ENCODE measurements around the gene PLA2G4A. TPM values are rescaled to one million over a fixed set of nuclear protein-coding genes. Genes with fewer than 3 reads are reported as not detected.

PLA2G4A gene
- total and polyA plus RNA-seq, 2 experiments from 2014 or later = 1.1 to 3.8 TPM

- H2AFZ ChIP-seq = no peak overlapping the region
- peaks cover 6% of the 10 kb centered on the region; the same call in 1 of the 2 replicates for H3K4me1 ChIP-seq (ENCODE audit: insufficient read depth)
- no peak overlapping the region for H3K4me2 ChIP-seq
- no peaks in the 10 kb centered on the region for H3F3A ChIP-seq (replicated peaks; ENCODE audit: low read depth)
- H3K27ac ChIP-seq (ENCODE audit: low read depth) = no peak overlapping the region
- no peaks in the 10 kb centered on the region for H3K9me2 ChIP-seq (ENCODE audit: insufficient read depth)
- no peaks in the 10 kb centered on the region for H3K27me3 Mint-ChIP-seq (ENCODE audit: insufficient read depth, low read depth, poor library complexity)
- H3K27ac Mint-ChIP-seq = no peak overlapping the region
- no peaks in the 10 kb centered on the region for H4K20me1 ChIP-seq (replicated peaks; ENCODE audit: insufficient read depth)
- DNase-seq (ENCODE audit: low spot score) = peak; percentile 20
- H3K36me3 Mint-ChIP-seq (ENCODE audit: low read depth) = no peaks in the 10 kb centered on the region
- H3K79me2 ChIP-seq (replicated peaks; ENCODE audit: insufficient read depth) = no peaks in the 10 kb centered on the region
- ATAC-seq = no peak
- no peaks in the 10 kb centered on the region for H3K36me3 ChIP-seq (ENCODE audit: insufficient read depth)
- no peak overlapping the region for H3K4me3 Mint-ChIP-seq
- TF ChIP-seq NANOG (IDR thresholded peaks at IDR 0.05; ENCODE audit: borderline replicate concordance) (no peak), CTCF (conservative IDR thresholded peaks at IDR 0.05; ENCODE audit: low read depth in 2 of 2) (peak in 1 of 2 experiments; percentile 51; a peak in 2 of 4 replicates)
- no peak overlapping the region for H3K4me3 ChIP-seq
- H3K27me3 ChIP-seq (ENCODE audit: insufficient read depth) = no peaks in the 10 kb centered on the region
- H3K4me1 Mint-ChIP-seq = peaks cover 12% of the 10 kb centered on the region
- H3K9me3 Mint-ChIP-seq = no peaks in the 10 kb centered on the region
Observed at GRCh38 chr1:186987769-186988168, 159.0 kb downstream of the PLA2G4A start.

- Histone ChIP-seq H3K36me3 (ENCODE audit: insufficient read depth) (no peaks in the 10 kb centered on the region), H3K9me2 (ENCODE audit: insufficient read depth) (no peaks in the 10 kb centered on the region), H3K79me2 (replicated peaks; ENCODE audit: insufficient read depth) (no peaks in the 10 kb centered on the region), H3K4me1 (ENCODE audit: insufficient read depth) (0 out of 2 replicates have a peak, but pooled peaks cover under 1% of the 10 kb centered on the region), H2AFZ (no peak overlapping the region), H3K4me2 (no peak overlapping the region), H4K20me1 (replicated peaks; ENCODE audit: insufficient read depth) (no peaks in the 10 kb centered on the region), H3K4me3 (no peak overlapping the region), H3K27ac (ENCODE audit: low read depth) (no peak overlapping the region), H3F3A (replicated peaks; ENCODE audit: low read depth) (no peaks in the 10 kb centered on the region), H3K27me3 (ENCODE audit: insufficient read depth) (no peaks in the 10 kb centered on the region)
- H3K36me3 Mint-ChIP-seq (ENCODE audit: low read depth) = no peaks in the 10 kb centered on the region
- H3K4me1 Mint-ChIP-seq = no peaks in the 10 kb centered on the region
- no peak for ATAC-seq
- no peaks in the 10 kb centered on the region for H3K27me3 Mint-ChIP-seq (ENCODE audit: insufficient read depth, low read depth, poor library complexity)
- no peak overlapping the region for H3K4me3 Mint-ChIP-seq
- H3K9me3 Mint-ChIP-seq = no peaks in the 10 kb centered on the region
- DNase-seq (ENCODE audit: low spot score) = no peak
- H3K27ac Mint-ChIP-seq = no peak overlapping the region
- TF ChIP-seq EZH2phosphoT487 (IDR thresholded peaks at IDR 0.05; ENCODE audit: unreplicated experiment) (no peak), EZH2 (IDR thresholded peaks at IDR 0.05; ENCODE audit: low read depth, unreplicated experiment) (no peak), ZNF114 (CRISPR knock-in tag; IDR thresholded peaks at IDR 0.05) (no peak), STAT1 (IDR thresholded peaks at IDR 0.05; ENCODE audit: unreplicated experiment) (no peak), NANOG (IDR thresholded peaks at IDR 0.05; ENCODE audit: borderline replicate concordance) (no peak), REST (IDR thresholded peaks at IDR 0.05; ENCODE audit: unreplicated experiment) (no peak), ETS1 (IDR thresholded peaks at IDR 0.05) (no peak), ZNF331 (CRISPR knock-in tag; IDR thresholded peaks at IDR 0.05; ENCODE audit: low read depth) (no peak), JUNB (IDR thresholded peaks at IDR 0.05; ENCODE audit: unreplicated experiment) (no peak), CTCF (conservative IDR thresholded peaks at IDR 0.05; ENCODE audit: low read depth in 2 of 2) (no peak), POLR2AphosphoS5 (IDR thresholded peaks at IDR 0.05; ENCODE audit: low read depth) (no peak)
Observed at GRCh38 chr1:186993996-186994395, 165.2 kb downstream of the PLA2G4A start.
